Vagina (tissue), 2 donors: ENCODE measurements around the gene EMCN.

Experiments
- POLR2AphosphoS5 ChIP-seq, 2 donors: sonication (generic); formaldehyde crosslinking; IDR thresholded peaks; one replicate each; pipeline ENCODE4 v1.9.0; 2017; ENCODE audit warnings: antibody characterized with exemption in 2 of 2, mild to moderate bottlenecking in 2 of 2, low read depth in 1 of 2; ENCODE audit not compliant: insufficient read depth in 1 of 2
- TF ChIP-seq, protein P1 (sequence below), 3 experiments: fragments of 450-650 bp in 2 of 3; fragments of 200-600 bp in 1 of 3; sonication (generic) in 1 of 3; IDR thresholded peaks; one replicate each; pipeline ENCODE4 v1.5.1; 2017 to 2019; ENCODE audit warnings: antibody characterized with exemption in 3 of 3, mild to moderate bottlenecking in 2 of 3, moderate library complexity in 2 of 3

DNA sequence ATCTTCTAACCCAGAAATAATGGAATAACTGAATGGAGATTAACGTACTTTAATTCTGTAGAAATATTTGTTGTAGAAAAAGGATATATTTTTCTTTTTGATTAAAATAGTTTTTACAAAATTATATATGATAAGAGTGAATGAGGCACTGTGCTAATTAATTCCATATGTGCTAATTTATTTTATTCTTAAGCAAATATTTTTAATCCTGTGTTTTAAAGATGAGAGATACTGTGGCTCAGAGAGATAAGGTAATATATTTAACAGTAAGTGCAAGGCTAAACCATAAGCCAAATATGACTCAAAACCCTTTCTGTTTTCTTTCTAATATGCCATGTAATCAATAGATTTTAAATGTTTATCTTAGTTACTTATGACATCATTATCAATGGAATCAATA is 88.2 kb downstream of the EMCN start:
- TF ChIP-seq, protein P1, sequence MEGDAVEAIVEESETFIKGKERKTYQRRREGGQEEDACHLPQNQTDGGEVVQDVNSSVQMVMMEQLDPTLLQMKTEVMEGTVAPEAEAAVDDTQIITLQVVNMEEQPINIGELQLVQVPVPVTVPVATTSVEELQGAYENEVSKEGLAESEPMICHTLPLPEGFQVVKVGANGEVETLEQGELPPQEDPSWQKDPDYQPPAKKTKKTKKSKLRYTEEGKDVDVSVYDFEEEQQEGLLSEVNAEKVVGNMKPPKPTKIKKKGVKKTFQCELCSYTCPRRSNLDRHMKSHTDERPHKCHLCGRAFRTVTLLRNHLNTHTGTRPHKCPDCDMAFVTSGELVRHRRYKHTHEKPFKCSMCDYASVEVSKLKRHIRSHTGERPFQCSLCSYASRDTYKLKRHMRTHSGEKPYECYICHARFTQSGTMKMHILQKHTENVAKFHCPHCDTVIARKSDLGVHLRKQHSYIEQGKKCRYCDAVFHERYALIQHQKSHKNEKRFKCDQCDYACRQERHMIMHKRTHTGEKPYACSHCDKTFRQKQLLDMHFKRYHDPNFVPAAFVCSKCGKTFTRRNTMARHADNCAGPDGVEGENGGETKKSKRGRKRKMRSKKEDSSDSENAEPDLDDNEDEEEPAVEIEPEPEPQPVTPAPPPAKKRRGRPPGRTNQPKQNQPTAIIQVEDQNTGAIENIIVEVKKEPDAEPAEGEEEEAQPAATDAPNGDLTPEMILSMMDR (IDR thresholded peaks at IDR 0.05): no peak
- no peak for TF ChIP-seq POLR2AphosphoS5 (IDR thresholded peaks at IDR 0.05; ENCODE audit: insufficient read depth in 1 of 2, low read depth in 1 of 2)
